Endometrium (tissue), 2 donors: ENCODE results near the gene MON1B.
"Not testable (repeated sequence)": the region's sequence is repeated elsewhere in the genome, so short reads cannot be mapped to it uniquely, and the experiment has no call there.

ENCODE experiments used
- FAIRE-seq: peaks from 2 replicates; lab custom pipeline; 2012; peaks lifted over from hg19 to GRCh38; lab: Jason Lieb, UNC
- donor health status: control.
- donor health status: control.

MON1B gene

DNA sequence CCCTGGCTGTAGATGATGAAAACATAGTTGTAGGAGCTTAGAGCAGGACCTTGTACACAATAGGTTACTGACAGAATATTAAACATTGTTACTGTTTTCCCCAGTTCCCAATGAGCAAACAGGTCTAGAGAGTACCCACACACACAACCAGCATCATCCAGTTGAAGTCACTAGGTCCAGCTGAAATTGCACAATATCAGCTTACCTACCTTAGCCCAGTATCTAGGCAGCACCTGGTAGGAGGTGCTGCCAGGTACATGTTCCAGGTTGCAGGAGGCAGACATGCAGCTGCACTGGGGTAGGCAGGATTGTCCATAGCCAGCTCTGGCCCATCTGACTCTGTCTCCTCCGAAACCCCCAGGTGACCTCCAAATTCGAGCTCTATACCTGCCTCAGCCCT, 6.8 kb downstream of the MON1B start:
- FAIRE-seq: no peak

DNA sequence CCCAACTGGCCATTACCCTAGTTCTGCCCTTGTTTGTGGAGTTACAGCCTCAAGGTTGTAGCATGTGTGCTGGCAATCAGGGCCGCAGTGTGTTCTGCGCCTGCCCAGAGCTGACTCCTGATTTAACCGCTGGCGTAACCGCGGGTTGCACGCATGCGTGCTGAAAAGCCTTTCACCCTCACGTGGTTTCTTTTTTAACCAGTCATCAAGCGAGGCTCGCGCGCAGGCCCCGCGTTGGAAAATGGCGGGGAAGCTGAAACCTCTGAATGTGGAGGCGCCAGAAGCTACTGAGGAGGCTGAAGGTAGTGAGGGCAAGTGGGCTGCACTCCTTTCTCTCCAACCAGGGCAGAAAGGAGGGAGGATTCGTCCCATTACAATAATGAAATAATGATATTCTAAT, 8.2 kb downstream of the MON1B start, which contains the start of gene SYCE1L:
Gene SYCE1L, plus strand, starts transcription at position 198 of the 400 bp plus-strand sequence. Its CDS starts 44 bp downstream, at position 242.
- no peak for FAIRE-seq

DNA sequence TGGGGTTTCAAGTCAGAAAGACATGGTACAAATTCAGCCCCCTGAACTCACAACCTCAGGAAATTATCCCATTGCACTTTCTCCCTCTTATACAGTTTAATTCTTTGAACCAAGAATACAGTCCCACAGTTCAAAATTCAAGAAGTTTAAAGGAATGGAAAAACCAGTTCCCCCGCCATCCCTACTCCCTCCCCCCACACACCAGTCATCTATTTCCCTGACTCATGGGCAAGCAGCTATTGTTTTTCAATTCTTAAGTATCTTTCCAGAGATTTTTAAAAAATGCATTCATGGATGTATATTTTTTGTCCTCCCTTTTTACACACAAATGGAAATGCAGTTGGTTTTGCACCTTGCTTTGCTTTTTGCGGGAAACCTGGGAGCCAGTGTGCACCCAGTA, 15.5 kb downstream of the MON1B start:
- no peak for FAIRE-seq

DNA sequence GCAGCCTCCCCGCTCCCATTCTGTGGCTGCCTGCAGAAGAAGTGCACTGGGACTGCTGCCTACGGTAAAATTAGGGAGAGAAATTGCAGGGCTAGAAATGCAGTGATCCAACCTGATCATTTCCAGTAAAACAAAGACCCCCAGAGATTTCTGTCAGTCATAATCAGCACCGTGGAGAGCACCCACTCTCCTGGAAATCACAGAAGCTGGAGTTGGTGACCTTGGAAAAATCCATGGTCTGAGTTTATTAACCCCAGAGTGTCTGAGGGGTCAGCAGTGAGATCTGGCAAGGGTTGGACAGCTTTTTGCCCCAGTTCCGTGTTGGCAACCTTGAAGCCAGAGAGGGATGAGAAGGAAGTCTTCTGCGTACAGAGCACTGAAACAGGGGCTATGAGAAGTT, 16.0 kb downstream of the MON1B start:
- FAIRE-seq: no peak

DNA sequence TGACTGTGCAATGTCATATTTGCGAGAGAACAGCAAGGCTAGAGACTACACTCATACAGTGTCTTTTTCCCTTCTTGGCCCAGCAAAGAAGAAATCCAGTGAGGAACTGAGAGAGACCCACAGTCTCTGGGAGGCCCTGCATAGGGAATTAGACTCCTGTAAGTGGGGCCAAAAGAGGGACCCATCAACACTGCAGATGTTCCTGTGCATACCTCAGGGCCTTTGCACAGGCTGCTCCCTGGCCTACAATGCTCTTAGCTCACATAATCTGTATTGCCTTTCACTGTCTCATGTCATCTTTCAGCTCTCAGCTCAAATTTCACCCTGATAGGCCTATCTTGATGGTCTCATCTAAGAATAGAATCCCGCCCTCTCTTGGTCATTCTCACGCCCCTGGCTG, 17.4 kb downstream of the MON1B start:
- no peak for FAIRE-seq

DNA sequence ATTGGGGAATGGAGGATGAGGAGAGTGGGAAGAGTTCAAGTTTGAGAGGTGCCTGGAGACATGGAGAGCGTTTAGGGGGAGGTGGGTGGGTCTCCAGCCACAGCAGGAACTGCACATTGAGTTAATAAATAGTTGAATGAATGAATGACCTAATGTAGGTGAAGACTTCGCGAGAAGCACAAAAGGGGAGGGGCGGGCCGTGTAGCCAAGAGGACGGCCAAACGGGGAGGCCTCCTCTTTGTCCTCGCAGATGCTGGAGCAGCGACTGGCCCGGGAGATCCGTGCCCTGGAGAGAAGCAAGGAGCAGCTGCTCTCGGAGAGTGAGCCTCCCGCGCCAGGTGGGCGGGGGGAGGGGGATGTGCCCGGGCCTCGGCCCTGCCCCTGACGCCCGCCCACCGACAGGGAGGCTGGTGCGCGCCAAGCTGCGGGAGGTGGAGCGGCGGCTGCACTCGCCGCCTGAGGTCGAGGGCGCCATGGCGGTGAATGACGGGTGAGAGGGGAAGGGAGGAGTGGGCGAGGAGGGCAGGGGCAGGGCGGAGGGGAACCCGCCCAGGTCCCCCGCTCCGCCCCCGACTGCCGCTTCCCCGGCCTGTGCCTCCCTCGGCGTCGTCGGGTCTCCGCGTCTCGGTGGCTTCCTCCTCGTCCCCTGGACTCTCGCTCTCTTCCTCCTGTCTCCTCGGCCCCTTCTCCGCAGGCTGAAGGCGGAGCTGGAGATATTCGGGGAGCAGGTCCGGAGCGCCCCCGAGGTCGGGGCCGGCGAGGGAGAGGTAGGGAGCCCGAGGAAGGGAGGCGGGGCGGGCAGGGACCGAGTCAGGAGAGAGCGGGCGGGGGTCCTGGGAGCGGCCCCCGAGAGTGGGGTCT, 21.1 kb downstream of the MON1B start:
- no peak for FAIRE-seq

DNA sequence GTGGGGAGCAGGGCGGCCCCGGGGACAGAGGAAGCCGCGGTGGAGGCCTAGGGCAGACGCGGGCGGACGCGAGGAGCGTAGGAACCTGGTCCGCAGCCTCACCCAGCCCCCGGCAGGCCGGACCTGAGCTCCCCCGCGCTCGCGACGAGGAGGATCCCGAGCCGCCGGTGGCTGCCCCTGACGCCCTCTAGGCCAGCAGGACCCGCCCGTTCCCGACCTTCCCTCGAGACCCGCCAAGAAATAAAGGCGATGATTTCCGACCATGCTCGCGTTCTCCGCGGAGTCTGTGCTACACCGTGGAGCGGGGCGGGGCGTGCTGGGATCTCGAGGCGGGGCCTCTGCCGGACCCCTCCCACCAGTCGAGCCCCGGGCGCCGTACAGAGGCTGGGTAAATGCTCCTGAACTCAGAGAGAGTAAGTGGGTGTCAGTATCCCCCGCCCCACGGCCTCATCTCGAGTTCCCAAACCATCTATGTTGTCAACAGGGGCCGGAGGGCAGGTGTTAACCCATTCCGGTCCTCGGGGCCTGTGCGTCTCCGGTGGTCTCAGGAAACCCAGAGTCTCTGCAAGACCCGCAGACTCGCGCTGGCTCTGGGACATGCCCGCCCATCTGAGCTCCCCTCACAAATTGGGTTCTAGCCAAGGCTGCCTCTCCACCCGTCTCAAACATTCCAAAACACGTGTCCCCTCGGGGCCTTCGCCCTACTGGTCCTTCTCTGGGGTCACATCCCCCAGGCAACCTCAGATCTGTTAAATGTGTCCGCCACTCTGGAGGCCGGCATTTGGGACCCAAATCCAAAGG, 22.0 kb downstream of the MON1B start:
- FAIRE-seq: no peak

DNA sequence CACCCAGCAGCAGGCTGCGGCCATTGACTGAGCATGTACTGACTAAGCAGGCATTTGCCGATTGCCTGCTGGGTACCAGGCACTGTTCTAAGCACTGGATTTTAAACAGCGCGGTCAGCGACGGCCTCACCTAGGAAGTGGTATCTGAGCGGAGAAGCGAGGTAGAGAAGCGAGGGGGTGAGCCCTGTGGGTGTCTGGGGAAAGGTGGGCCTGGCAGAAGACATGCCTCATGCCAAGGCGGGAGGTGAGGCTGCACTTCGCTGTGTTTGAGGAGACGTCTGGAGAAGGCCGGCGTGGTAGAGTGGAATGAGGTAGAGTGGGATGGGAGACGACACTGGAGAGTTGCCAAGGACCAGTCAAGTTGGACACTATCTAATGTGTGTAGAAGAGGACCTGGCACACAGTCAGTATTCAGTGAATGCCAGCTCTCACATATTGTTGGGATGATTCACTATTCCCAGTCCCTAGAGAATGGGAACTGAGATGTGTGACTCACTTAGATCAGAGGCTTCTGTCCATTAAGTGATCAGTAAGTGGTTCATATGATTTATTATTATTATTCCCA, 22.6 kb downstream of the MON1B start:
- no peak for FAIRE-seq

DNA sequence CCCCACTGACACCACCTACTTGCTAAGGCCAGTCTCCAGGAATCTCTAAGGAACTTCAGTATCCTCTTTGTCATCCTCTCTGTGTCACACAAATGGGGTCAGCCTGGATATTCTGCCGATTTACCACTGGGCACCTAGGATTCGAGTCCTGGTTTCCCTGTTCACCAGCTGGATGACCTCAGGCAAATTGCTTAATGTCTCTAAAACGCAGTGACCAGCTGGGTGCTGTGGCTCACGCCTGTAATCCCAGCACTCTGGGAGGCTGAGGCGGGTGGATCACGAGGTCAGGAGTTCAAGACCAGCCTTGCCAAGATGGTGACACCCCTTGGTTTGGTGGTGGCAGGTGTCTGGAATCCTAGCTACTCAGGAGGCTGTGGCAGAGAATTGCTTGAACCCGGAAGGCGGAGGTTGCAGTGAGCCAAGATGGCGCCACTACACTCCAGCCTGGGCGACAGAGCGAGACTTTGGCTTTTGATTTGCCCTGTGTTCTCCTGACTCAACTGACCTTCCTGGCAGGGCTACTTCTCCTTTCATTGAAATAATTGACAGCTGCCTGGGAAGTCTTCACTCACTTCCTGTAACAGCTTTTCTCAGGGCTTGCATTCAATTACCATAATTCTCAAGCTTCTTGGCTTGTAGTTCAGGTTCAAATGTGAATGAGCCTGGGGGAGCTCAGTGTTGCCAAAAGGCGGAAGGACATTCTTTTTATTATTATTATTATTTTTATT, 23.6 kb downstream of the MON1B start:
- no peak for FAIRE-seq

DNA sequence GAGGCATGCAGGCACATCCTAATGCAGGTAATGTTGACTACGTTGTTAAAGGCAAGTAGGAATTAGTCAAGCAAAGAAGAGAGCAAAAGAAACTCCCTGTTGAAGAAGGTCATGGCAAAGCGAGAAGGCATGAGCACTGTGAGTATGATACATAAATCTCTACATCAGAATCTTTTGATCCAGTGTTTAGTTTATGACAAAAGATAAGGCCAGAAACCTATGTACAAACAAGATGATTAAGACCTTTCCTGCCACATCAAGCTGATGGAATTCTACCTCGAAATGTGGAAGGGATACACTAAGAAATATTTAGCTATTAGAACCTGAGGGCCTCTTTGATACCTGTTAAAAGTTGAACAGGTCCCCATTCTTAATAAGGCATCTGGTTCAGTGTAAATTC, 28.4 kb downstream of the MON1B start:
- no peak for FAIRE-seq

DNA sequence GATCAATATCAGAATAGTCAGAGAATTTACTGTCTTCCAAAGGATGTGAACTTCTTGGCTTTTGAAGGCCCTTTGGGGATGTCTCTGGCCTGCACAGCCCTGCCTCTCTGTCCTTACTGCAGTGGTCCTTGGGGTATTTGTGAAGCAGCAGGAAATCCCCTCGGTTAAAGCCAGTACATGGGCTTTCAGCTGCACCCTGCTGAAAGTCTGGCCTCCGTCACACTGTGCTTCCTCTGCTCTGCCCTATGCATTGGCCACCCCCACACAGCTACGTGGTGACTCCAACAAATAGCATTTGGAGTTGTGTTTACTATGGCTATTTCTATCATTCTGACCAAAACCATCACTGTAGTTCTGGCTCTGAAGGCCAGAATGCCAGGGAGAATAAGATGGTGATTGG, 29.4 kb downstream of the MON1B start:
- FAIRE-seq: no peak

DNA sequence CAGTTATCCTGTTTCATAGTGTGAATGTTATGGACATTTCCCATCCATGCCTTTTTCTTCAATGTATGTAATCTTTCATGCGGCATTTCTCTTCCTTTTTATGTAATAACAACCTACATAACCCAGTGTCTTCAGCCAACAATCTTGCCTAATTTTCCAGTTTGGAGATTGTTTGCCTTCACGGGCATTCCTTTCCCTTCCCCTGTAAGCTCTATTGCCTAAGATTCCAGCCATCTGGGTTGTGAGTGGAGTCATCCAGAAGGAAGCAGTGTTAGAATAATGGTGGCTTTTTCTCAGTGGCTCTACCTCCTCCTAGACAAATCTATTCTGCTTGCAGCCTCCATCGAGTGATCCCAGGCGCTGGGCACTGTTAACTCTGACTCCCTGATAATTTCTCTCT, 30.5 kb downstream of the MON1B start:
- no peak for FAIRE-seq

DNA sequence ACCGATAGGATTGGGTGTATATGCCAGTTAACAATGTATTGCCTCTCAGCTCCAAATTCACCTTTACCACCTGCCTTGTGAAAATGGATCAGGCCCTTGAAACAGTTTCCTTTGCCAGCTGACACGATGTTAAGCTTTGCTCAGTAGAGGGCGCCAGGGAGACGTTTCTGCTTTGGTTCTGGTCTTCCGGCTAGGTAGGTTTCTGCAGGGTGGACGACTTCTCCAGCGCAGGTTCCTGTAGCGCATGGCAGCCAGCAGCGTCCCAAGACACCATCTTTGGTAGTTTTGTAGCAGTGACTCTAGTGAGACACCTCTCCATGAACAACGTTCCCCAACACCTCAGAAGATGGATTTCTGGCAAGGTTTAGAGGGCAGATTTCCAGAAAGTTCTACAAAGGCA, 32.2 kb downstream of the MON1B start:
- FAIRE-seq: no peak

DNA sequence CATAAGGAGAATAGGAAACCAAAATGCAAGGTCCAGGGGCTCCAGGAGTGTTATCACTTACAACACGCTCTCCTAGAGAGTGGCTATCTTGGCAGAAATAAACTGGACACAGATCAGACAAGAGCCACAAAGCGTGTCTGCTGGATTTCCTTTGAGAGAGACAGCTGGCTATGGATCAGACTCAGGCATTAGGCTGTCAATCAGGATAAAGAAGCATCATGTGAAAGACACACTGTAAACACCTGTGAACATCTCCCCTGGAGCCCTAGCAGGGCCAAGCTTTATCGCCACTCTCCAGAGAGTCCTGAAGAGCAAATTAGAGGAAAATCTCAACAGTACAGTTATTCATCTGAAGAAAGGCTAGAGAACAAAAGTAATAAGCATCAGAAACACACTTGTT, 34.2 kb downstream of the MON1B start:
- no peak for FAIRE-seq

DNA sequence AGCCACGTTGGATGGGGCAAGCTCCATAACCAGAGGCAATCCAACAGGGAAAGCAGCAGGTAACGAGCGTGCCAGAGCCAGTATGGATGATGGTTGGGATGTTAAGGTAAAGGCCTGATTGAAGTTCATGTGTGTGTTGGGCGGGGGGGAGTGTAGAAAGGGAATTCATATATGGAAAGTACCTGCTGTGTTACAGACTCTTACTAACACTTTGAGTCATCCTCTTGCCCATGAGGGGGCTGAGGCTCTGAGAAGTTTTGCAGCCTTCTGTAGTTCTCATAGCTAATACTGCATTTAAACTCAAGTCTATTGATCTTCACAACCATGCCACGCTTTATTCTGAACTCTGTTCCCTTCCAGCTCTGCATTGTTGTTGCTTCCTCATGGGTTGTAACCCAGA, 36.8 kb downstream of the MON1B start:
- no peak for FAIRE-seq

DNA sequence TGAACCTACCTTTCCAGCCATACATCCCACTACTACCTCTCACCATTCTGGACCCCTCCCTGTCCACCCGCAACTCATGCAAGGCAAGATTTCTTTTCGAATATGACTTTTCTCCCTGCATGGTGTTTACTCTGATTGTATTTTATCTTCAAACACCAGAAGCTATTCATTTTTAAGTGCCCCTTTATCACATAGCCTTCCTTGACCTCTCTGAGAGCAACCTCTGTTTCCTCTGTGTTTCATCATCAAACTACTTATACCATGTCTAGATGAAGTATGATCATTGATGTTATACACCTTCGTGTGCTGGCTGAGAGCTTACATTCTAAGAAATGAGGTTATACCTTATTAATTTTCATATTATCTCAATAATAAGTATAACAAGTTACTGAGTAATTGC, 40.1 kb downstream of the MON1B start:
- no peak for FAIRE-seq

DNA sequence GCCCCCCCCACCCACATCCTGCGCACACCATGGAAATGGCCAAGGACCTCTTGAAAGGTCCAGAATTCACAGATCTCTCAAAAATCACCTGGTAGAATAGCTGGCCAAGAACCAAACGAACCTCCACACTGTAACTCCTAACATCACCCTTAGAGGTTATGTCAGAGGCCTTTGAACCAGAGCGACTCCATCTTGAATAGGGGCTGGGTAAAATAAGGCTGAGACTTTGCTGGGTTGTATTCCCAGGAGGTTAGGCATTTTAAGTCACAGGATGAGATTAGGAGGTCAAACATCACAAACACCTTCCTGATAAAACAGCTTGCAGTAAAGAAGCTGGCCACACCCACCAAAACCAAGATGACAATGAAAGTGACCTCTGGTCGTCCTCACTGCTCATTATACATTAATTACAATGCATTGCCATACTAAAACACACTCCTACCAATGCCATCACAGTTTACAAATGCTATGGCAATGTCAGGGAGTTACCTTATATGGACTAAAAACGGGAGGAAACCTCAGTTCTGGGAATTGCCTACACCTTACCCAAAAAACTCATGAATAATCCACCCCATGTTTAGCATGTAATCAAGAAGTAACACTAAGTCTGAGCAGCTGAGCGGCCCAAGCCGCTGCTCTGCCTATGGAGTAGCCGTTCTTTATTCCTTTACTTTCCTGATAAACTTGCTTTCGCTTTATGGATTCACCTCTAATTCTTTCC, 43.0 kb downstream of the MON1B start:
- no peak for FAIRE-seq

DNA sequence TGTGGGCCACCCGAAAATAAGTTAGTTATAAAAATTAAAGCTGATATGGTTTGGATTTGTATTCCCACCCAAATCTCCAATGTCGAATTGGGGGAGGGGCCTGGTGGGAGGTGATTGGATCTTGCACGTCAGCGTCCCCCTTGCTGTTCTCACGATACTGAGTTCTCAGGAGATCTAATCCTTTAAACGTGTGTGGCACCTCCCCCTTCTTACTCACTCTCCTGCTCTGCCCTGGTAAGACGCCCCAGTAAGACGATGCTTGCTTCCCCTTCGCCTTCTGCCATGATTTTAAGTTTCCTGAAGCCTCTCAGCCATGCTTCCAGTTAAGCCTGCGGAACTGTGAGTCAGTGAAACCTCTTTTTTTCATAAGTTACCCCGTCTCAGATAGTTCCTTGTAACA, 43.6 kb downstream of the MON1B start:
- no peak for FAIRE-seq

DNA sequence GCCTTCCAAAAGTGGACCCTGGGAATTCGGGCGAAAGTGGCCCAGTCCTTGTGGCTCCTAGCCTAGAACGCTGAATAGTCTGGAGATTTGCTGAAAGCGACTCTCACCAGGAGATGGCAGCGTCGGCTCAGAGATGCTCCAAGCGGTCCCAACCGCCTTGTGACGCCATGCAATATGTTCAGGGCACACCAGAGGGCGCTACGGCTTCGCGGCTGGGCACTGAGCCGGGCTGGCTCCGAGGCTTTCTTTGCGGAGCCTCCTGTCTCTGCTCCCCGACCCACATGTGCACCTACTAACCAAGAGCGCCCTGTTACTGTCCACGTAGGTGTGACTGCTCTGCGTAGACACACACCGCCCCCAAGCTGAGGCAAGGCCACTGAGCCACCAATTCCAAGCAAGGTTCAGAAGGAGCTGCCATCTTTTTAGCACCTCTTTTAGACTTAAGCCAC, 45.1 kb downstream of the MON1B start:
- FAIRE-seq: peak; percentile 88

DNA sequence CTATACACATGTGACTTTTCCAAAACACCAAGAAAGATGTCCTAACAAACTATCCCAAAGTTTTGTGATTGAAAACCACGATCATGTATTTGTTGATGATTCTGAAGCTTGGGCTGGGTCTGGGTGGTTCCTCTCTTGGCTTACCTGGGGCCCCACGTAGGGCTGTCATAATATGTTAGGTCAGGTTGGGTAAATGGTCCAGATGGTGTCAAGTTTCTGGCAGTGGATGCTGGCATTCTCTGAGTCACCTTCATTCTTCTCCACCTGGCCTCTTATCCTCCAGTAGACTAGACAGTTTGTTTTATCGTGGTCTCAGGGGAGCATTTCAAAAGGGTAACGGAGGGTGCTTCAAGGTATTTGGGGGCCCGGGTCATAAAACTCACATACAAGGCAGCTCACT, 47.6 kb downstream of the MON1B start:
- FAIRE-seq: no peak

DNA sequence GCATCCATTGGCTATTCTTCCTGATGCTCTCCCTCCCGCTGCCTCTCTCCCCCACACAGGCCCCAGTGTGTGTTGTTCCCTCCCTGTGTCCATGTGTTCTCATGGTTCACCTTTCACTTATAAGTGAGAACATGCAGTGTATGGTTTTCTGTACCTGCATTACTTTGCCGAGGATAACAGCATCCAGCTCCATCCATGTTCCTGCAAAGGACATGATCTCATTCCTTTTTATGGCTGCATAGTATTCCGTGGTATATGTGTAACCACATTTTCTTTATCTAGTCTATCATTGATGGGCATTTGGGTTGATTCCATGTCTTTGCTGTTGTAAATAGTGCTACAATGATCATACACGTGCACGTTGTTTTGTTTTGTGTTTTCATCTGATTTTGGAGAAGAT, 51.5 kb downstream of the MON1B start:
- FAIRE-seq: not testable (repeated sequence)

DNA sequence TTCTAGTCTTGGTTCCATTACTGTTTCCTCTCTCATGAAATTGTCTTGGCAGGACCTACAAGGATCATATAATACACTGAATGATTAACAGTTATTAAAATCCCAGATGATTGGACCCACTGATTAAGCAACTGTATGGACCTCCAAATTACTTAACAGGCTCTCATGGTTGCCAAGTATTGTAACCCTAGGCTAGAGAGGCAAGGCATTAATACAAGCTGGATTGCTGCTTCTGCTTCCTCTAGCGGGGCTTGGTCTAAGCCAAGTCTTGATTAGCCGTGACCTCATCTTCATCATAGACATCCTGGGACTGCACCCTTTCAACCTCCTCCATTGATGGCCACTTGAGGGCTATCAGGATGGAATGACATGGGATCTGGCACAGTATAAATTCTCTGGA, 55.2 kb downstream of the MON1B start:
- no peak for FAIRE-seq
